HG03025 (cell line): ENCODE data around the gene NUDT5.
"Not testable (repeated sequence)": the region's sequence is repeated elsewhere in the genome, so short reads cannot be mapped to it uniquely, and the experiment has no call there.

Experiments
- ATAC-seq: cut with Tn5 transposase; IDR thresholded peaks from one replicate; pipeline ENCODE4 v1.9.1; 2021; ENCODE audit warnings: mild to moderate bottlenecking, moderate library complexity; ENCODE audit not compliant: unreplicated experiment, low FRiP score

The NUDT5 gene

DNA sequence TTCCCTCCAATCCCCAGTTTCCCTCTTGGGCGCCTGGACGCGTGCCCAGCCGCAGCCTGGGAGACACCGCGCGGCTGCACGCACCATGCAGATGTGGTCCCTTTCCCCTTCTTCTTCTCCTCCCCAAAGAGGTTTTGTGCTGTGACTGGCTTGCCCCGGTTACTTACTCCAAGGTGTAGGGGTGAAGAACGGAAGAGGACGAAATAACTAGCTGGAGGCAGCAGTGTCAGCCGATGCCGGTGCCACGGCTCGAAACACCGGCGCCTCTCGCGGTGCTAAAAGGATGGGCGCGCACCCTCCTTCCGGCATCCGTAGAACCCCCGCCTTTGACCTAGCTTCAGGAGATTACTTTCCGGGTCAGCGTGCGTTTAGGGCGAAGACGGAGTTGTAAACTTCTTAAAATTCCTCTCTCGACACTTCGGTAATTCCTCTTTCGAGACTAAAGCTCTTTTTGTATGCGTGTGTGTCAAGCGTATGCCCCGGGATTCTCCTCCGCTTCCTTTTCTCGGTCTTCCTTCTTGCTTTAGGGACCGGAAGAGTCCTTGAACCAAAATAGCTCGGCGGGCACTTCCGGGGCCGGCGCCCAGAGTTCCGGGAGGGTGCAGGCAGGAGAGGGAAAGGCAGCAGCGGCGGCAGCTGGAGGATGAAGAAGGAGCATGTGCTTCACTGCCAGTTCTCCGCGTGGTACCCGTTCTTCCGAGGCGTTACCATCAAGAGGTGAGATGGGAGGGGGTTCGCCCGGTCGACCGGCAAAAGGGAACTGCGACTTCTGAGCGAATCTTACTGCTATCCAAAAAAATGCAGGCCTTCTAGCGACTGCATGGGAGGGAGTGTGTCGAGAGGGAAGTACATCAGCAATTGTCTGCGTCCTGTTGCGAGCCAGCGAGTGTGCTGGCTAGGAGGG is at the start of gene NUDT5, which contains the start of gene CDC123:
Gene NUDT5, minus strand, starts transcription at position 289 of the 904 bp plus-strand sequence. CDS start 9,600 bp downstream, outside the sequence.
Gene CDC123, plus strand, starts transcription at position 586 of the 904 bp plus-strand sequence. Its CDS starts 58 bp downstream, at position 644.
- peak; percentile 80 for ATAC-seq

DNA sequence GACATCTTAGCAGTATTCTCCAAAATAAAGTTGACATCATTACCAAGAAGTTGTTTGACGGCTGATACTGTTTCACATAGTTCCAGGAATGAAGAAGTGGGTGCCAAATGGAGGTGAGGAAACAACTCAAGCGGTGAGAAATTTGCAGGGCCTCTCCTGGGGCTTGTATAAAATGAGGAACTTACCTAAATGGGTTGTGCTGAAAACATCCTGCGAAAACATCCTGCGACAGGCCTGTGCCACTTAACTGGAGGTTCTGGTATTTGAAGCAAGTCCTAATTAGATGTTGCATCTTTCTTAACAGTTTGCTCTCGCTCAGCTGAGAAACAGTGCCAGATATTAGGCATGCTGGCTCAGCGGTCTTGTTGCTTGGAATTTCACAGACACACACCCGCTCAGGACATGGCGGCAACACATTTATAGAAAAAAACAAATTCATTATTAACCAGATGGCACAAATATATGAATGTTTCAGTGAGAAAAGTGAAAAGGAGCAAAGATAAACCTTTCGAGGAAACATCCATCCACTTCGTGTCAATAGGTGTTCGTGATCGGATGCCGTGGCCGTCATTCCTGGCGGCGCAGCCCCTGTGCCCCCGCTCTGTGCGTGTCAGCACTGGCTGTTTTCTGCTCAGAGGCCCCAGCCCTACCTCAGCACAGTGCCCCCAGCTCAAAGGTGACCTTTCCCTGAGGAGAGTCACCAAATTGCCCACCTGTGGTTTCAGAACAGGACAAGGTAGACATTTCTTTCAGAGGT is 48.4 kb upstream of the NUDT5 start:
- ATAC-seq = no peak

DNA sequence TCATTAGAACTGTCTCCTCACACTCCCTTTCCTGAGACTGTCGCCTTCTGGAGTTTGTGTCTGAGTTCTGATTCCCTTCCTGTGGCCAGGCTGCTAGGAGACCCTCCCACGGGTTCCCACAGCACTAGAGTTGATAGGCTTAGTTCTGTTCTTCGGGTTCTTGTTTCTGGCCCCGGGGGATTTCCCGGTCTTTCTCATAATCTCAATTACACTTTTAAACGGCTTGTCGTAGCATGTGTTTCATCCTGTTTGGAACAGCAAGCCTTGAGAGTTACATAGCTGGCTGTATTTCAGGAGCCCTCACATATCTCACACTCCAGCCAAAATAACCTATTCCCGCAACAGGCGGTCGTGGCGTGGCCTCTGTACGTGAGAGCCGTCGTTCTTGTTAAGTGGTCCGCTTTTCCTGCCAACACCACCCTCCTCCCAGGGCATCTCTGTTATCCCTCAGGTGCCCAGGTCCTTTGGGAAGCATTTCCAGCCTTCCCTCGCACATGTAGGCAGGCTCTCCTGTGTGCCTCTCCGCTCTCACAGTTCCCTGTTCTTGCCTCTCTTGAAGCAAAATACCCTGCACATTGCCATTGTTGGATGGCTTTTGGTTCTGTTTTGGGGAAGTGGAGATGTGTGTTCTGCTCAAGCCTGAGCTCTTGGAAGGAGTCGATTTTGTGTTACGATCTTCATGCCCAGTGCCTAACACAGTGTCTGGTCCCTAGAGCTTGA is 46.3 kb upstream of the NUDT5 start:
- ATAC-seq = no peak

DNA sequence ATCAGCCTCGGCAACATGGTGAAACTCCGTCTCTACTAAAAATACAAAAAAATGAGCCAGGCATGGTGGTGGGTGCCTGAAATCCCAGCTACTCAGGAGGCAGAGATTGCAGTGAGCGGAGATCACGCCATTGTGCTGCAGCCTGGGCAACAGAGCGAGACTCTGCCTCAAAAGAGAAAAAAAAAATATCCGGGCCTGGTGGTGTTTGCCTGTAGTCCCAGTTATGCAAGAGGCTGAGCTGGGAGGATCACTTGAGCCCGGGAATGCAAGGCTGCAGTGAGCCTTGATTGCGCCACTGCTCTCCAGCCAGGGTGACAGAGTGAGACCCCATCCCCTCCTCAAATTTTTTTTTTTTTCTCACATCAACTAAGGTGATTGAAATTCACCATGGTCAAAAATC is 43.1 kb upstream of the NUDT5 start:
- ATAC-seq = no peak

DNA sequence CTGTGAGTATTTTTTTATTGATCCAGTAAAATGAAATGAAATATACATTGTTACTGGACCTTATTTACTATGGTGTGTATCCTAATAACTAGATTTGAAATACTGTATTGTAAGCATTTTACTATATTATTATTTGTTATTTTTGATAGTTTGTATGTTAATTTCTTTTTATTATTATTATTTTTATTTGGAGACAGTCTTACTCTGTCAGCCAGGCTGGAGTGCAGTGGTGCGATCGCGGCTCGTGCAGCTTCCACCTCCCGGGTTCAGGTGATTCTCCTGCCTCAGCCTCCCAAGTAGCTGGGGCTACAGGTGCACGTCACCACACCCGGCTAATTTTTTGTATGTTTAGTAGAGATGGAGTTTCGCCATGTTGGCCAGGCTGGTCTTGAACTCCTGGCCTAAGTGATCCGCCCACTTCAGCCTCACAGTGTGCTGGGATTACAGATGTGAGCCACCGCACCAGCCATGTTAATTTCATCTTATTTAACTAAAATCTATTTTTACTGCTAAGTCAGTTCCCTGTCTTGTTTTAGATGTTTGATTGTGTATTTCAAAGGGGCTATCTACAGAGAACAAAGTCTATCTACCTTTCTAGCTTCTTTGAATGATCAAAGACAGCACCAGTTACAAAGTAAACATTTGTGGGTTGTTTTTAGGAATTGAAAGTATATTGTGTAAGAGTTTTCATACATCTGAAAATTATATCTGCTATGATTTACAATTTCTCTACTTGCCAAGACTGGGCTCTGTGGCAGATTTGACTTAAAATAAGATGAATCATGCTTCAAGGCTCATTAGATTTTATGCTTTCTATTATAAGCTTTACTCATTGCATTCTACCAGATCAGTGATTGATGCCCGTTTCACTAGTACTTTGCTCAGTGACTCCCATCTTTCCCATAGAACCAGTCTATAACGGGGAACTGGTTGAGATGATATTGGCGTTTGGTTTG is 41.9 kb upstream of the NUDT5 start:
- ATAC-seq = no peak

DNA sequence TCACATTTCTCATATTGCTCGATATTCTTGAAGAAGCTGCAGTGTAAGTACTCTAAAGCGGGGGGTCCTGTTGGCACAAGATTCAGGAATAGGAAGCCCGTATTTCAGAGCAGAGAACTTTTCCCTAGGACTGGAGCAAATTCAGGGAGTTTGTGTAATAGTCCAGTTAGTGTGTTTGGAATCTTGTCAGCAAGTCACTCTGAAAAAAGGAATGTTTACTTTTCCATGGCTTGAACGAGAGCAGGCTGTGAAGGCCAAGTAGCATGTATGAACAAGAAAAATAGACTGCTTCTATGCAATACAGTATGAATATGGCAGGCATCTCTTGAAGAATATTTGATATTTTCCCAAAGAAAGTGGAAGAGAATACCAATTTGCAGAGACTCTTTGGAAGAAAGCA is 40.1 kb upstream of the NUDT5 start:
- no peak for ATAC-seq

DNA sequence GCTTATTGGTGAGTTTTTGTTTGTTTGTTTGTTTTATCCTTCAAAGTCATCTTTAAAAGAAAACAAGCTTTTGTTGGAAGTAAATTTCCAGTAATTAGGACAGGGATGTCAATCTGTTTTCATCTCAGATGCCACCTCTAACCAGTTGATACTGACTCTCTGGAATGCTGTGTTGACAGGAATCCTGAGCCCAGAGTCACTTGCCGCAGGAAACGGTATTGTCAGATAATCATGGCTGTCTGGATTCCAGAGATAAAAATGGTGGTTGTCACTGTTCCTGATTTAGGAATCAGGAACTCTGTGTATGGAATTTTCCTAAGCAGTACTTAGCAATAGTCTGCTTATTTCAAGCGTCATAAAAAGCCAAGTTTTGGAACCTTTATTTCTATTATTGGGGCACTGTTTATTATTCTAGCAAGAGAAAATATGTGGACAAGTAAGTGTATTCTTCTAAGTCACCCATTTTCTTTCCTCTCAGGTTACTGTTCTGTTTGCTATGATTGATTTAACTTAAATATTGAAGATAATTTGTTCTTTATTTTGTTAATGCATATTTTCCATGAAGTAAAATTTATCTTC is 39.5 kb upstream of the NUDT5 start:
- ATAC-seq = no peak

DNA sequence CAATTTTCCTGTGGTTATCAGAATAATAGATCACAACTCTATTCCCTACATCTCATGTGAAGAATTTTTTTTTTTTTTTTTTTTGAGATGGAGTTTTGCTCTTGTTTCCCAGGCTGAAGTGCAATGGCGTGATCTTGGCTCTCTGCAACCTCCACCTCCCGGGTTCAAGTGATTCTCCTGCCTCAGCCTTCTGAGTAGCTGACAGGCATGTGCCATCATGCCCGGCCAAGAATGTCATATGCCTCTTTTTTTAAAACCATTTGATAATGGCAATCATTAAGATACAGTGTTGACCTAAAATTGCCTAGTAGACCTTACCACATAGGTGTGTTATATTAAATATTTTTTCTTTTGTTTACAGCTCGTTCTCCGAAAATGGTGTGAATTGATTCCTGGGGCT is 39.0 kb upstream of the NUDT5 start:
- not testable (repeated sequence) for ATAC-seq

DNA sequence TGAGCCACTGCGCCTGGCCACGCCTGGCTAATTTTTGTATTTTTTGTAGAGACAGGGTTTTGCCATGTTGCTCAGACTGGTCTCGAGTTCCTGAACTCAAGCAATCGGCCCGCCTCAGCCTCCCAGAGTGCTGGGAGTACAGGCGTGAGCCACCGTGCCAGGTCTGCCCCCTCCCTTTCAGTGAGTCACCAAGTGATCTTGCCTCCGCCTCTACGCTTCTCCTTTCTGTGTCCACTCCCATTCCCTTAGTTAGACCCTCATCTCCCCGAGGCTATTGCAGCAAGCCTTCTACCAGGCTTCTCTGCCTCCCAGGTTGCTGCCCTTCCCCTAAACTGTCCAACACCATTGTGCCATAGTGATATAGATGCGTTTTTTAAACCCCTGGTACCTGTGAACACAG is 33.2 kb upstream of the NUDT5 start:
- no peak for ATAC-seq

DNA sequence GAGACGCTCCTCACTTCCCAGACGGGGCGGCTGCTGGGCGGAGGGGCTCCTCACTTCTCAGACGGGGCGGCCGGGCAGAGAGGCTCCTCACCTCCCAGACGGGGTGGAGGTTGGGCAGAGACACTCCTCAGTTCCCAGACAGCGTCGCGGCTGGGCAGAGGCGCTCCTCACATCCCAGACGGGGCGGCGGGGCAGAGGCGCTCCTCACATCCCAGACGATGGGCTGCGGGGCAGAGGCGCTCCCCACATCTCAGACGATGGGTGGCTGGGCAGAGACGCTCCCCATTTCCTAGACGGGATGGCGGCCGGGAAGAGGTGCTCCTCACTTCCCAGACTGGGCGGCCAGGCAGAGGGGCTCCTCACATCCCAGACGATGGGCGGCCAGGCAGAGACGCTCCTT is 30.7 kb upstream of the NUDT5 start:
- not testable (repeated sequence) for ATAC-seq

DNA sequence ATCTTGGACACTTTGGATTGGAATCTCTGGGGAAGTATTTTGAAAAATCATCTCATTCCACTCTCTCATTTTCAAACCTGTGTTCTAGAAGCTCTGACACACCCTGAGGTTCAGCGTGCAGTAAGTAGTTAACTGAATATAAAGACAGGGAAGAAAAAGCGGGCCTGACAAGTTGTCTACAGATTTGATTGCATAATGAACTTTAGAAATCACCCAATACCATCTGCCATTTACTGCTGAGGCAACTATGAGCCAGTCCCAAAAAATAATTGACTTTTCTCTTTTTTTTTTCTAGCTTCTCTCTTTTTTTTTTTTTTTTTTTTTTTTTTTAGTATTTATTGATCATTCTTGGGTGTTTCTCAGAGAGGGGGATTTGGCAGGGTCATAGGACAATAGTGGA is 29.8 kb upstream of the NUDT5 start:
- ATAC-seq = no peak

DNA sequence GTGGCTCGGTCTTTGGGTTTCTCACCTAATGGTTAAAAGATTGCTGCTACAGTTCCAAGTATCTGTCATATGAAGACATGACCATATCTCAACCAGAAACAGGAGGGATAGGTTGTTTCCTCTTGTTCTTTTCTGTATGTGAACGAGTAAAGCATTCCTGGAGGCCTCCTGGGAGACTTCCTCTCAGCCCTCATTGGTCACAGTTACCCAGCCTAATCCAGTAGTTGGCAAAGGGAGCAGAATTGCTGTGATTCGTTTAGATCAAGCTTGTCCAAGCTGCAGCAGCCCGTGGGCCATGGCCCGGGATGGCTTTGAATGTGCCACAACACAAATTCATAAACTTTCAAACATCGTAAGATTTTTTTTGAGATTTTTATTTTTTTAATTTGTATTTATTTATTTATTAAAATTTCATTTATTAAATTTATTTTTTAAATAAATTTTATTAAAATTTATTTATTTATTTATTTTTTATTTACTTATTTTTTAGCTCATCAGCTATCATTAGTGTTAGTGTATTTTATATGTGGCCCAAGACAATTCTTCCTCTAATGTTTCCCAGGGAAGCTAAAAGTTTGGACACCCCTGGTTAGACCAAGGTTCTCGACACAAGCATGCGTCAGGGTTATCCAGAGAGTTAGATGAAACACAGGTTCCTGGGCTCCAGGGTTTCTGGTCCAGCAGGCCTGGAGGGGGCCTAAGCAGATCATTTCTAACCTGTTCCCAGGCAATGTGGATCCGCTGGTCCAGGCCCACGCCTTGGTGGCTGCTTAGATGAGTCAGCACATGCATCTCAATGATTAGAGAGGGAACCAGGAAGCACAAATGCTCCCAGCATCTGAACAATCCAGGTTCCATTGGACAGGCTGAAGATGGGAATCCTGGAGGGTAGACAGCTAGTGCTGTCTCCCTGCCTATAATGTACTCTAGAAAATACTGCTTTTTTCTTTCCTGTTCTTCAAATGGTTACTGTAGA is 25.9 kb upstream of the NUDT5 start:
- no peak for ATAC-seq

DNA sequence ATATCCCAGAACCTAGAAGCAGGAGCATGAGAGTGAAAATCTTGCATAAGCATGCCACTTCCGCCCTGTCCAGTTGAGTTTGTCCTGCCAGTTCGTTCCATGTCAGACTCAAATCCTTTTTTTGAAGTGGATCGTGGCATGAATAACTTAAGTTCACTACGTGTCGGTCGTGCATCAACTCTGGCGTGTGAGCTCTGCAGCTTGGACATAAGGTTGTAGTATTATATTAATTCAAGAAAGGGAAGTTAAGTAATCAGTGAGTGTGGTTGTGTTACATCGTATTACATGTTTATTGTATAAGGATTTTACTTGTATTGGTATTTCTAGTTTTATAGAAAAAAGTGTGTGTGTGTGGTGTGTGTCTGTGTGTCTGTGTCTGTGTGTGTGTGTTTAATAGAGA is 23.3 kb upstream of the NUDT5 start:
- ATAC-seq = no peak

DNA sequence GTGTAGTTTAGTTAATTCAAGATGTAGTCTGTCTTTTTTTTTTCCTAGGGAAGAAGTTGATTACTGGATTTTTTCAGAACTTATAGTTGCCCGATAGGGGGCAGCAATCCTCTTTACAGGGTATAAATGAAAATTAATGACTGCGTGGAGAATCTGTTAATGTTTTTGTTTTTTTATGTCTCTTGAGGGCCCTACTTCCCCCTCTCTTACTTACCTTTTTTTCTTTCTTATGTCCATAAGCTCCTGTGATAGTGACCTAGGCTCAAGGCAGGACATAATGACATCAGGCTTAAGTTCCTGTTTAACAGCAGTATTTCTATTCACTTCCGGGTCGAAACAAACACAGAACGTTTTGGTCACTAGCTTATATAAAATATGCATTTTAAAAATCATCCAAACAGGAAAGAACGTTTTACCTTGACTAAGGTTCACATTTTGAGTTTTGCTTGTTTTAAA is 19.1 kb upstream of the NUDT5 start:
- no peak for ATAC-seq

DNA sequence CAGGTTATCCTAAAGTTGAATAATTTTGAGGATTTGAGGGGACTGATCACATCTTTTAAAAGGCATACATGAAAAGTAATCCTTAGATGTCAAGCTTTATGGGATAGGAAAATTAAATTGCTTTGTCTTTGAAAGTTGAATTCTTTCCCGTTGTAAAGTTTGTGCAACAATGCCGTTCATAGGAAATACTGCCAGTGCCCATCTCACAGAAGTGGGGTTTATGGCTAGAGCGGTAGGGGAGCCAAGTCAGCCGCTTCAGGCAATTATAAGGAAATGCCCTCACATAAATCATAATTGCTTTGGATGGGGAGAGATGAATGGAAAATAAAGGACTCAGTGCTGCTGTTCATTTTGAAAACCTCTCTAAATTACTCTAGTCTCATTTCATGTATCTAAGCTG is 18.4 kb upstream of the NUDT5 start:
- ATAC-seq = no peak

DNA sequence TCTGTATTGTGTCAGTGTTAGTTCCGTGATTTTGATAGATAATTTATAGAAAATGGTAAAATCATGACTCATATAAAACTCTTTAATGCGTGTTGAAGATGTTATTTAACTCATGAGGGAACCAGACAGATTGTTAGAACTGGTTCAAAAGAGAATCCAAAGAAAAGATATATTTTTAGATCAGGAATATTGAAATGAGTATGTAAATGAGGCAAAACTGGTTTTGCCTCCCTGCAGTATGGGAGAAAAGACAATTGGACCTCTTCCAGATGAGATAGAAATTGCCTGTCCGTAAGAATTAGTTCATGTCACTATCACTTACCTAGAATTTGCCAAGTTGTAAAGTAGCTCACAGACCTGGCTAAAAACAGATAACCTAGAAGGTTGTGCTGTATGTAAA is 17.9 kb upstream of the NUDT5 start:
- no peak for ATAC-seq

DNA sequence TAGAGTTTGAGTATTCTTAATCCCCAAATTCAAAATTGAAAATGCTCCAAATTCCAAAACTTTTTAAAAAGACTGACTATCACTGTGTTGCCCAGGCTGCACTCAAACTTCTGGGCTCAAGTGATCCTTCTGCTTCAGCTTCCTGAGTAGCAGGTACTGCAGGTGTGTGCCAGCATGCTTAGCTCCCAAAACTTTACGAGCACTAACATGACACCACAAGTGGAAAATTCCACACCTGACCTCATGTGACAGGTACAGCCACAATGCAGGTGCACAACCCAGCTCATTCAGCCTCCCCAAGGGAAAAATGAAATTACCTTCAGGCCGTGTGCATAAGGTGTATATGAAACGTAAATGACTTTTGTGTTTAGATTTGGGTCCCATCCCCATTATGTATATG is 16.8 kb upstream of the NUDT5 start:
- ATAC-seq = no peak

DNA sequence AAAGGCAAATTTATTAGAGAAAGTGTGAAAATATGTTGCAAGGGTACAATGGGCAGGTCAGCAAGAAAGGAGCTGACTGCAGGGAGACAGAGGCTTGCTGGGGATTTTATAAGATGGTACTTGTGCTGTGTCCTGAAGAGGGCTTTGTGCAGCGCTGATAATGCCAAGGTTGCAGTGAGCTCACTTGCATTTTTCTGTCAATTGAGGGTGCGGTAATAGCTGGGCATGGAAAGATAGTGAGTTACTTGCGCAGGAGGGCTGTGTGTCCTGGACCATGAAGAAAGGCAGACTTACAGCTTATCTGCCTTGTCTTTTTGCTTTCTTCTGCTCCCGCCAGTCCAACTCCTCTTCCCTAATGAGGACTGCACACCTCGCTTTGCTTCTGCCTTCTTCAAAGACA is 12.8 kb upstream of the NUDT5 start:
- no peak for ATAC-seq
